Endometrium (tissue), 2 donors: ENCODE data around the gene GBX2.
"Not testable (repeated sequence)": the region's sequence is repeated elsewhere in the genome, so short reads cannot be mapped to it uniquely, and the experiment has no call there.

ENCODE experiments used
- FAIRE-seq: peaks from 2 replicates; lab custom pipeline; 2012; peaks lifted over from hg19 to GRCh38; lab: Jason Lieb, UNC
- donor health status: control.
- donor health status: control.

GBX2 gene

GRCh38 chr2:236156095-236156859 is 11.9 kb downstream of the GBX2 start:
- no peak for FAIRE-seq

- no peak for FAIRE-seq
Observed at GRCh38 chr2:236155406-236155805, 12.8 kb downstream of the GBX2 start.

GRCh38 chr2:236146436-236146835 is 21.8 kb downstream of the GBX2 start:
- no peak for FAIRE-seq

GRCh38 chr2:236143811-236144210 is 24.4 kb downstream of the GBX2 start:
- no peak for FAIRE-seq

- not testable (repeated sequence) for FAIRE-seq
Observed at GRCh38 chr2:236141616-236142015, 26.6 kb downstream of the GBX2 start.

GRCh38 chr2:236137066-236137465 is 31.1 kb downstream of the GBX2 start:
- no peak for FAIRE-seq

- FAIRE-seq: no peak
Observed at GRCh38 chr2:236136538-236136937, 31.6 kb downstream of the GBX2 start.

GRCh38 chr2:236133410-236134012 is 34.7 kb downstream of the GBX2 start:
- no peak for FAIRE-seq

- no peak for FAIRE-seq
Observed at GRCh38 chr2:236131073-236131692, 37.0 kb downstream of the GBX2 start.

- no peak for FAIRE-seq
Observed at GRCh38 chr2:236130349-236130998, 37.7 kb downstream of the GBX2 start.

GRCh38 chr2:236129935-236130334 is 38.3 kb downstream of the GBX2 start:
- FAIRE-seq: no peak

GRCh38 chr2:236128321-236128720 is 39.9 kb downstream of the GBX2 start:
- no peak for FAIRE-seq

GRCh38 chr2:236127010-236127409 is 41.2 kb downstream of the GBX2 start:
- no peak for FAIRE-seq

- no peak for FAIRE-seq
Observed at GRCh38 chr2:236125541-236125940, 42.6 kb downstream of the GBX2 start.

GRCh38 chr2:236124182-236124893 is 43.8 kb downstream of the GBX2 start:
- FAIRE-seq: no peak

- no peak for FAIRE-seq
Observed at GRCh38 chr2:236123716-236124115, 44.5 kb downstream of the GBX2 start.

GRCh38 chr2:236122236-236122635 is 46.0 kb downstream of the GBX2 start:
- no peak for FAIRE-seq

- FAIRE-seq: no peak
Observed at GRCh38 chr2:236121546-236121945, 46.6 kb downstream of the GBX2 start.

GRCh38 chr2:236120829-236121228 is 47.4 kb downstream of the GBX2 start:
- FAIRE-seq: no peak

GRCh38 chr2:236120141-236120601 is 48.0 kb downstream of the GBX2 start:
- no peak for FAIRE-seq

- no peak for FAIRE-seq
Observed at GRCh38 chr2:236119476-236119875, 48.7 kb downstream of the GBX2 start.

- no peak for FAIRE-seq
Observed at GRCh38 chr2:236119003-236119402, 49.2 kb downstream of the GBX2 start.
